OCI-LY1 (cell line): ENCODE measurements around the gene TNNT3.

Source experiments
- CTCF ChIP-seq: fragments of 200-600 bp; sonication (generic), shearing (Covaris generic); IDR thresholded peaks from 2 replicates; pipeline ENCODE4 v1.5.1; 2017; ENCODE audit warnings: mild to moderate bottlenecking, antibody characterized with exemption, low read length, moderate library complexity, mixed read lengths
- EZH2 ChIP-seq: fragments of 200-600 bp; sonication (generic), shearing (Covaris generic); IDR thresholded peaks from 2 replicates; pipeline ENCODE4 v1.8.0; 2017; ENCODE audit warnings: borderline replicate concordance, mixed run types, mild to moderate bottlenecking, antibody characterized with exemption, low read length, moderate library complexity, mixed read lengths

GRCh38 chr11:1925373-1926155, 6.1 kb downstream of the TNNT3 start:
- TF ChIP-seq CTCF (no peak), EZH2 (no peak)
